Activated CD4-positive, alpha-beta T cell treated with anti-CD3 and anti-CD28 coated beads, Interleukin-2, amount 10 ng/mL, durations not matched to agents 24 days and 14 days (primary cell): ENCODE measurements around the gene DUSP19. TPM values are rescaled to one million over a fixed set of nuclear protein-coding genes. Genes with fewer than 3 reads are reported as not detected.

Experiments
- DNase-seq: peaks from one replicate; pipeline ENCODE4 v3.0.0; 2022
- H3K27ac Mint-ChIP-seq: one replicate; pipeline ENCODE4 v1.8.0; 2022; ENCODE audit warnings: mild to moderate bottlenecking, mixed read lengths
- H3K27me3 Mint-ChIP-seq: one replicate; pipeline ENCODE4 v1.8.0; 2022; ENCODE audit warnings: mixed read lengths
- H3K36me3 Mint-ChIP-seq: one replicate; pipeline ENCODE4 v1.8.0; 2022; ENCODE audit warnings: low read depth, mild to moderate bottlenecking, mixed read lengths
- H3K4me1 Mint-ChIP-seq: one replicate; pipeline ENCODE4 v1.8.0; 2021; ENCODE audit warnings: mixed read lengths
- H3K4me3 Mint-ChIP-seq: one replicate; pipeline ENCODE4 v1.8.0; 2022; ENCODE audit warnings: mild to moderate bottlenecking, moderate library complexity, mixed read lengths
- H3K9me3 Mint-ChIP-seq: one replicate; pipeline ENCODE4 v1.8.0; 2021; ENCODE audit warnings: mixed read lengths
- intact Hi-C: fragments of 100-400 bp; cut with micrococcal nuclease; formaldehyde crosslinking; loops from one replicate; pipeline ENCODE4 v1.15.1; 2023
- total RNA-seq: library from RNA; stranded (reverse); gene quantifications from 2 replicates; pipeline ENCODE4 v1.2.3, GENCODE V29; 2022

Gene DUSP19
- total RNA-seq, 1 donor from 2014 or later: 1.0 TPM

GRCh38 chr2:183124957-183125255, 46.4 kb downstream of the DUSP19 start:
- H3K27ac Mint-ChIP-seq: peak overlapping the region; percentile 99
- peaks cover 27% of the 10 kb centered on the region for H3K4me1 Mint-ChIP-seq
- H3K9me3 Mint-ChIP-seq: no peaks in the 10 kb centered on the region
- peaks cover 10% of the 10 kb centered on the region for H3K27me3 Mint-ChIP-seq
- intact Hi-C loops: loop anchor here (1.0 kb wide), 3 partner anchors 47 to 409 kb away; partner anchors contain the start of genes DNAJC10, DUSP19 and NCKAP1
- H3K36me3 Mint-ChIP-seq: peaks cover 11% of the 10 kb centered on the region
- no peak for DNase-seq
- peak overlapping the region; percentile 98 for H3K4me3 Mint-ChIP-seq

DNA sequence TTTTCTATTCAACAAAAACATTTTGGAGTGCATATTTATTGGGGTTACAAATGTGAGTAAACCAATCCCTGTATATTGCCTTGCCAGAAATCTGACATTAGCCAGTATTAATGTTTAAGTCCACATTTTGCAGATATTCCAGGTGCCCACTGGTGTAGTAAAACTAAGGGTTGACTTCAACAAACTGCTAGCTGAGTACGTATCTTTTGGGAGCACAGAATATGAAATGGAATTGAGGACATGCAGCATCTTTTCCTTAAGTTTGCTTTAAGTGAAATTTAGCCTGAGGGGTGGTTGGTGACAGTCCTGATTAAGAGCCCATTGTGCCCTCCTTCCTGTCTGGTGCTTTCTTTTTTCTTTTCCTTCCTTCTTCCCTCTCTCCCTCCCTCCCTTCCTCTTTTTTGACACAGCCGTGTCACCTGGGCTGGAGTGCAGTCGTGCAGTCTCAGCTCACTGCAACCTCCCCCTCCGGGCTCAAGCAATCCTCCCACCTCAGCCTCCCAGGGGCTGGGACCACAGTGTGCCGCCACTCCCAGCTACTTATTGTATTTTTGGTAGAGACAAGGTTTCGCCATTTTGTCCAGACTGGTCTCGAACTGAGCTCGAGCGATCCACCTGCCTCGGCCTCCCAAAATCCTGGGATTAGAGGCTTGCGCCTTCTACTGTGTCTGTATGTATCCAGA, 47.3 kb downstream of the DUSP19 start:
- Mint-ChIP-seq H3K4me1 (peaks cover 29% of the 10 kb centered on the region), H3K27ac (no peak overlapping the region), H3K4me3 (peak overlapping the region; percentile 98), H3K27me3 (peaks cover 5% of the 10 kb centered on the region), H3K9me3 (no peaks in the 10 kb centered on the region), H3K36me3 (peaks cover 14% of the 10 kb centered on the region)
- intact Hi-C loops: no loop called here
- DNase-seq: no peak

DNA sequence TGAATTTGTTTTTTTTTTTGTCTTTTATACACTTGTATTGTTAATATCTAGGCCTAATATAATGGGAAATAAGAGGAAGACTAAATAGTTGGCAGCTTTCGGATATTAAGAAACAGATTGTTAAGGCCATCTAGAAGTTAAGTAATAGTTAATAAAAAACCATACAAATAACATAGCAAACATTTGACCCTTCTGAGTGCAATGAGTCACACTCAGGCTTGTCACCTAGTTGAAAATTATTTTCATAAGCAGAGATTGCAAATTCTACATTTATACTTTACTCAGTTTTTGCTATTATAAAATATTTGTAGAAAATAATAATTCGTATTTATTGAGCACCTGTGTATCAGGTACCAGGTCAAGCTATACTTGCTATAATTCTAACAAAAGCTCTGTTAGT, 48.1 kb downstream of the DUSP19 start:
- Mint-ChIP-seq H3K27me3 (no peaks in the 10 kb centered on the region), H3K27ac (no peak overlapping the region), H3K36me3 (peaks cover 19% of the 10 kb centered on the region), H3K4me1 (peaks cover 29% of the 10 kb centered on the region), H3K9me3 (no peaks in the 10 kb centered on the region), H3K4me3 (peak overlapping the region; percentile 98)
- no peak for DNase-seq
- intact Hi-C loops: no loop called here

- intact Hi-C loops: no loop called here
- Mint-ChIP-seq H3K27me3 (no peaks in the 10 kb centered on the region), H3K36me3 (peaks cover 40% of the 10 kb centered on the region), H3K4me1 (peaks cover 2% of the 10 kb centered on the region), H3K9me3 (no peaks in the 10 kb centered on the region), H3K27ac (no peak overlapping the region), H3K4me3 (no peak overlapping the region)
- DNase-seq: no peak
Observed at GRCh38 chr2:183134016-183134415, 55.5 kb downstream of the DUSP19 start.

GRCh38 chr2:183148955-183149354, 70.4 kb downstream of the DUSP19 start:
- DNase-seq: no peak
- intact Hi-C loops: no loop called here
- no peaks in the 10 kb centered on the region for H3K27me3 Mint-ChIP-seq
- no peak overlapping the region for H3K4me3 Mint-ChIP-seq
- peaks cover 1% of the 10 kb centered on the region for H3K4me1 Mint-ChIP-seq
- H3K27ac Mint-ChIP-seq: no peak overlapping the region
- H3K36me3 Mint-ChIP-seq: peaks cover 47% of the 10 kb centered on the region
- H3K9me3 Mint-ChIP-seq: peaks cover 12% of the 10 kb centered on the region

- Mint-ChIP-seq H3K27me3 (no peaks in the 10 kb centered on the region), H3K4me1 (peaks cover 1% of the 10 kb centered on the region), H3K36me3 (peaks cover 46% of the 10 kb centered on the region), H3K9me3 (peaks cover 6% of the 10 kb centered on the region), H3K27ac (no peak overlapping the region), H3K4me3 (no peak overlapping the region)
- intact Hi-C loops: no loop called here
- DNase-seq: no peak
Observed at GRCh38 chr2:183149489-183149888, 70.9 kb downstream of the DUSP19 start.

Other genes starting within 250 kb of the DUSP19 start
- gene FRZB, start 212.1 kb upstream of the DUSP19 start, total RNA-seq: not detected in 2 replicates
- 14.5 TPM in 2 replicates for gene NCKAP1, start 40.3 kb upstream of the DUSP19 start, total RNA-seq
- 41.5 and 44.0 TPM in 2 replicates for gene NUP35, start 45.7 kb downstream of the DUSP19 start, total RNA-seq